Activated CD8-positive, alpha-beta memory T cell treated with anti-CD3 and anti-CD28 coated beads, Interleukin-2, amount 50 U/mL, for 24 hours (primary cell): Measurements from ENCODE around the gene THEMIS.
"Not testable (repeated sequence)": the region's sequence is repeated elsewhere in the genome, so short reads cannot be mapped to it uniquely, and the experiment has no call there.

Experiments
- DNase-seq: peaks from one replicate; pipeline ENCODE4 v3.0.0-alpha.2; 2020; ENCODE audit errors: extremely low read depth

THEMIS gene

DNA sequence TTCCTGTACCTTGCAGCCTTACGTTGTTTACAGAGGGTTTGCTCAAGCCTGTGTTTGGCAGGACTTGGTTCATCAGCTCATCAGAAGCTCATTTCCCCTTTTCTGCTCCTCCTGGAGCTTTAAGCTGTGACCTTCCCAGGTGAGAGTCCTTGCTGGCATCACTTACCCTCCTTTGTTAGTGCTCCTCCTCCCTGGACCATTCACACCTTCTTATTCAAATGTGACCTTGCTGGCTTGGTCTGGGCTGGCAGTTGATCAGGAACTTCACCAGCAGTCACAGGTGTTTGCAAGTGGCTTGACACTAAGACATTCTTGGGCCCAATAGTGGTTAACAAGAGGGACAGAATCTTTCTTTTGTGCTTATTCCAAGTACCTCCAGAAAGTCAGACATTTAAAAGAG is 175.0 kb downstream of the THEMIS start:
- no peak for DNase-seq

DNA sequence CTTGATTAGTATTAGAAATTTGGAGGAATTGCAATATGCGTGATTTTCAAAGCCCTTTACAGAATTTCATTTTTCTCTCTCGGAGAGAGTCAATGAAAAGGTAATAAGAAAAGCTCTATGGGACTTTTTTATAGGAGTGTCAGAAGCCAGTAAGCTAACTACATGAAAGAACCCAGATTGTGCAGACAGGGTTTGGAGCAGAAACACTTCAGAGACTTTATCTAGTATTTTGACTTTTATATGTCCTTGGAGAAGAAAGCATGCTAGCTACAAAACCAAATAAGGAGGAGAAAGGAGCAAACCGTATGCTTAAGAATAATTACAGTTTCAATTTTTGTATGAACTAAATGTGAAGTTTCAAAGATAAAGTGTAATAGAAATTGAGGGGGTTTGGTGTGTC is 182.2 kb downstream of the THEMIS start:
- DNase-seq, result no peak

DNA sequence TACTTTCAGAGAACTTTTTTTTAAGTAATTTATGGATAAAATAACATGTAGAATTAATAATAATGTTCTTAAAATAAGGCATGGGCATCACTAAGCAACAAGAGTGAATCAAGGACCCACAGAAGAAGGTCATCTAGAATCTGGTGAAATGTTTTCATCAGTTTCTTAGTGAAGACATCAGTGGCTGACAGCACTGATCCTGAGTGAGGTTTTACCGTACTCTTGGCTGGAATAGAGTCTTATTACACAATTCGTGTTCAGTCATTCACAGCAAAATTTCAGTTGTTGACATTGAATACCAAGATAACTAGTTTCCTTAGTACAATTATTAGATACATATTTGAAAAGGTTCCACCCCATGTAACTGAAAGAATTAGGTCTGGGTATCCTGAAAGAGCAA is 183.5 kb downstream of the THEMIS start:
- DNase-seq, result no peak

DNA sequence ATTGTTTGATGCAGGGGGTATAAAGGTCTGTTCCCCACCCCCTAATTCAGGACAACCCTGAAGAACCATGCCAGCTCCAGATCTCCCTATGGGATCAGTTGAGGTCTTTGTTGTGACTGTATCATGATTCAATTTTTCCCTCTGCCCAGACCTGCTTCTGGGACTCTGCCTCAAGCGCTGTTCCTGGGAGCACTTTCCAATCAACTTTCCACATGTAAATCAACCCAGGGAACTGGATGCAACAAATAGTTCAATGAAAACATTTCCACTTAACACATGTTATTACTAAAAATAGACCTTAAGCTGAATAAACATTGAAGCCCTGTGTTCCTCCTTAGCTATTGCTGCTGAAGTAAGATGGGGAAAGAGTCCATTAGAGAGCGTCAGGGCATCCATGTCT is 184.4 kb downstream of the THEMIS start:
- no peak for DNase-seq

DNA sequence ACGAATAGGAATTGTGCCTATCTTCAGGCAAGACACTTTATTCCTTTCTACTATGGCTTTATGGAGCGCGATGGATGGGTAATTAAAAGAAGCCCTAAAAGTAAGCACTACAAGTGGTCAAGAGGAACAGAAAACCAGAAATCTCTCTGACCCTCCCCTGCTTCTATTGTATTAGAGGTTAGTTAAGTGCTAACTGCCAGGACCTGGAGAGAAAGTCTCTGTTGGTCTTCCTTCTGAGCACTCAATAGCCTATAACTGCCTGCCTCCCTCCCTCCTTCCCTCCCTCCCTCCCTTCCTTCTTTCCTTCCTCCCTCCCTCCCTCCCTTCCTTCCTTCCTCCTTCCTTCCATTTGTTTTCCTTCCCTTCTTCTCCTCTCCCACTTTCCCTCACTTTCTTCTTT is 190.2 kb downstream of the THEMIS start:
- DNase-seq, result no peak

DNA sequence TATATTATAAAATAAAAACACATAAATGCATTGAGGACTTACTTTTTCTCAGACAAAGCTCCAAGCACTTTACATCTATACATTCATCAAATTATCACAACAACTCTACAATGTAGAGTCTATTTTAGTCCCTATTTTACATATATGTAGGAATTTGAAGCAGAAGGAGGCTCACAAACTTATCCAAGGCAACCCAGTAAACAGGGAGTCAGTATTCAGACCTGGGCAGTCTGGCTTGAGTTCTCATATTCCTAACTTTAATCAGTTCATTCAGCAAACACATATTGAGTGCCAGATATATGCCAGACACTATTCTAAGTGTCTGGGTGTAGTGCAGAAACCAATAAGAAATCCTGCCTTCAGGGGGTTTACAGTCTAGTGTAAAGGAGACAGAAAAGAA is 194.6 kb downstream of the THEMIS start:
- no peak for DNase-seq

DNA sequence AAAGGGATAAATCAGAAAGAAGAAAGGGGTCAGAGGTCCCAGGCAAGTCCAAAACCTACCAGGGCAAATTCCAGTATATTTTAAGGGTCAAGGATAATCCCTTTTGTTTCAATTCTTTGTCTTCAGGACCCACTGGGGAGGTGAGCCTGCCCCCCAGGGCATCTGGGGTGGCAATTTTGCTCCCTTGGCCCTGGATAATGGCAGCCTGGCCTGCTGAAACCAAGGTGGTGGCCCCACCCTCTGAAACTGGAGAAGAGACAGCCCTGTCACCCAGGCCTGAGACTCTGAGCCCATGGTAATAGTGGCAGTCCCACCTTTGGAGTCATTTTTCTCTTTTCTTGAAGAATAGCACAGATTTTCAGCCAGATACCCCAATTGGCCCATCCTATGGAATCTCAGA is 205.8 kb downstream of the THEMIS start:
- no peak for DNase-seq

DNA sequence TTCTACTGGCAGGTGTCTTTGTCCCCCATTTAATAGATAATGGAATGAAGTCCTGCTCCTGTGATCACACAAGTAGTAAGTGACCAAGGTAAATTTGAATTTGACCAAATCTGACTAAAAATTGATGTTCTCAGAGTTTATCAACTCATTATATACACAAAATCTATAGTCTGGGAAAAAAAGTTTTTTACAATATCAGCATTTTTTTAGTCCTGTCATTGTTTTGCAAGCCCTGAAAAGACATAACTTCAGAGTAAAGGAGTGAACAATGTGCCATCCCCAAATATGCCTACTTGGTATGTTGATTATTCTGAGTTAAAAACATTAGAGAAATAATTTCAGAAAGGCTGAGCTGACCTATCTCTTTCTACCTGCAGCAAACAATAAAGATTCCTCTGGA is 209.7 kb downstream of the THEMIS start:
- DNase-seq, result no peak

DNA sequence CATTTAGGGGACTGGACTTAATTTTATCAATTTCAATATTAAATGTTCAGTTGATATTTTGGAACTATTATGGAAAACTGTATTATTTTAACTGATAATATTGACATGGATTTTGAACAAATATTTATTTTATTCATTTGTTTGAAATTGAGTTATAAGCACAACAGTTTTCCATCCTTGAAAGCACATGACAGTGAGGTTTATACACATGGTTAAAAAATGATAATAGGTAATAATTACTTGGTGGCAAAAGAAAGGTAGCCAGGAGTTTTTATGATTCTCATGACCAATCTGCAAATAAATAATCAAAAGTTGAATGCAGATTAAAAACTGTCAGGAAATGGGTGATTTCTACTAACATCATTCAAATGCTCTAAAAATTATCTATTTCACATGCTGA is 210.3 kb downstream of the THEMIS start:
- DNase-seq, result no peak

DNA sequence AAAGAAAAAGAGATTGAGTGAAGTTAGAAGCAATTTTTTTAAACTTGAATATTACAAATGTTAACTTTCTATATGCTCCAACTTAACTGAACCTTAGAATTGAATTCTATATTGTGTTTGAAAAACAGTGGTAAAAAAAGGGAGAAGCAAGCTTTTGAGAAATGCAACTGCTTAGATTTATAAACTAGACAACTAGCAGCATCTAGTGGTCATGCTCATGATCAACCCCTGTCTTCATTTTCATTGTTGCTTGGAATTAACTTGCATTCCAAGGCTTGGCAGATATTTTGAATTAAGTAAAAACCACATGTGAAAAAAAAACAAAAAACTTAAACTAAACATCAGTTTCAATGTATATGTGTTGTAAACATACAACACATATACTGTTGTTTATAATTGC is 210.8 kb downstream of the THEMIS start:
- DNase-seq, result no peak

DNA sequence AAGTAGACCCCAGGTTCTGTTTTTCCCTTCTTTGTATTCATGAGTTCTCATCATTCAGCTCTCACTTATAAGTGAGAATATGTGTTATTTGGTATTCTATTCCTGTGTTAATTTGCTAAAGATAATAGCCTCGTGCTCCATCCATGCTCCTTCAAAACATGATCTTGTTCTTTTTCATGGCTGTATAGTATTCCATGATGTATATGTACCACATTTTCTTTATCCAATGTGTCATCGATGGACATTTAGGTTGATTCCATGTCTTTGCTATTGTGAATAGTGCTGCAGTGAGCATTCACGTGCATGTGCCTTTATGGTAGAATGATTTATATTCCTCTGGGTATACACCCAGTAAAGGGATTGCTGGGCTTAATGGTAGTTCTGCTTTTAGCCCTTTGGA is 213.4 kb downstream of the THEMIS start:
- not testable (repeated sequence) for DNase-seq

DNA sequence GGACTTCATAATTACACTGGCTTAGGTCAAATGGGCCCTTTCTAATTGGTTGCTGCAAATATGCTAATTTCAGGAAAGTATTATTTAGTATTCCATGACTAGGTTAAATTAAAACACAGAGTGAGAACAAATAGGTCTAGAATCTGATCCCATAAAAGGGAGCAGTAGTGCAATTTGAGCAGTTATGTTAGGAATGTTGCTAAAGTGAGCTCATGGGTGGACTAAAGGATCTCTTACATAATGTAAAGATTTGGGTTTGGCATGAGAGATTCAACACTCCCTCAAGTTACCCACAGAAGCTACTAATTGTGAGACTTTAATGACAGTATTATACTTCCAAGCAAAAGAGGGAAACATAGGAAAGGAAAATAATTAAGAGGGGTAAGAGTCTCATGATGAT is 214.8 kb downstream of the THEMIS start:
- no peak for DNase-seq

DNA sequence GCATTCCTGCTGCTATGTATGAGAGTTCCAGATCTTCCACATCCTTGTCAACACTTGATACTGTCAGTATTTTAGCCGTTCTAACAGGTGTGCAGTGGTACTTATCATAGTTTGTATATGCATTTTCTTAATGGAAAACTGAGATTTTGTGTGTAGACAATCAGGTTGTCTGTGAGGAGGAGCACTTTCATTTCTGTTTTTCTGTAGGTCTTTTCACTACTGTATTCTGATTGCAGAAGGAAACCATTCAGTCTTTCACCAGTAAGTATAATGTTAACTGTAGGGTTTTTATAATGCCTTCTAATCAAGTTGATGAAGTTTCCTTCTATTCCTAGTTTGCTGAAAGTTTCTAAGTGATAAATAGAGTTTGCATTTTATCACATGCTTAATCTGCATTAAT is 216.4 kb downstream of the THEMIS start:
- DNase-seq, result no peak
